Neural cell (in vitro differentiated cells): Measurements from ENCODE around the gene CES5A.

Source experiments
- EP300 ChIP-seq: fragments of 450-650 bp; conservative IDR thresholded peaks from 2 replicates; pipeline ENCODE4 v1.6.1; 2014; ENCODE audit warnings: antibody characterized with exemption, mild to moderate bottlenecking, moderate library complexity; ENCODE audit not compliant: poor library complexity, severe bottlenecking
- EZH2 ChIP-seq: fragments of 200-600, 300-800 bp; shearing (Covaris generic), sonication (generic); IDR thresholded peaks from 2 replicates; pipeline ENCODE4 v1.6.1; 2014; ENCODE audit warnings: antibody characterized with exemption, low read length, borderline replicate concordance, mild to moderate bottlenecking; ENCODE audit not compliant: insufficient read depth, poor library complexity, severe bottlenecking
- POLR2AphosphoS5 ChIP-seq: IDR thresholded peaks from 2 replicates; pipeline ENCODE4 v1.6.1; 2012
- RAD21 ChIP-seq: fragments of 450-650 bp; conservative IDR thresholded peaks from 2 replicates; pipeline ENCODE4 v1.6.1; 2014; ENCODE audit warnings: antibody characterized with exemption, mild to moderate bottlenecking, moderate library complexity
- TAF1 ChIP-seq: IDR thresholded peaks from 2 replicates; pipeline ENCODE4 v1.6.1; 2012; ENCODE audit warnings: low read depth
- TF ChIP-seq, protein P1 (sequence below): fragments of 450-650 bp; IDR thresholded peaks from 2 replicates; pipeline ENCODE4 v1.5.1; 2014; ENCODE audit warnings: antibody characterized with exemption, mild to moderate bottlenecking, moderate library complexity; ENCODE audit not compliant: poor library complexity, severe bottlenecking
- TF ChIP-seq, protein P2 (sequence below): IDR thresholded peaks from 2 replicates; pipeline ENCODE4 v1.6.1; 2012; ENCODE audit warnings: borderline replicate concordance

DNA sequence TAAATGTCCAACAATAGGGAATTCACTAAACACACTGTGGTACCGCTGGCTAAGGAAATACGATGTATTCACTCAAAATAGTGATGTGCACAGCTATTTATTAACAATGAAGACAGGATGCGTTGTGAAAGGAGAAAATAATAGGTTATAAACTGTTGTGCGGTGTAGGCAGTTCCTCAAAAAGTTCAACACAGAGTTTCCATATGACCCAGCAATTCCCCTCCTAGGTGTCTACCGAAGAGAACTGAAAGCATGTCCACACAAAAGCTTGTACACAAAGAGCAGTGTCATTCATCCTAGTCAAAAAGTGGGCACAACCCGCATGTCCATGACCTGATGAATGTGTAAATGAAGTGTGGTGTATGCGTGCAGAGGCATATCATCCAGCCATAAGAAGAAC is 41.1 kb downstream of the CES5A start:
- TF ChIP-seq, protein P1, sequence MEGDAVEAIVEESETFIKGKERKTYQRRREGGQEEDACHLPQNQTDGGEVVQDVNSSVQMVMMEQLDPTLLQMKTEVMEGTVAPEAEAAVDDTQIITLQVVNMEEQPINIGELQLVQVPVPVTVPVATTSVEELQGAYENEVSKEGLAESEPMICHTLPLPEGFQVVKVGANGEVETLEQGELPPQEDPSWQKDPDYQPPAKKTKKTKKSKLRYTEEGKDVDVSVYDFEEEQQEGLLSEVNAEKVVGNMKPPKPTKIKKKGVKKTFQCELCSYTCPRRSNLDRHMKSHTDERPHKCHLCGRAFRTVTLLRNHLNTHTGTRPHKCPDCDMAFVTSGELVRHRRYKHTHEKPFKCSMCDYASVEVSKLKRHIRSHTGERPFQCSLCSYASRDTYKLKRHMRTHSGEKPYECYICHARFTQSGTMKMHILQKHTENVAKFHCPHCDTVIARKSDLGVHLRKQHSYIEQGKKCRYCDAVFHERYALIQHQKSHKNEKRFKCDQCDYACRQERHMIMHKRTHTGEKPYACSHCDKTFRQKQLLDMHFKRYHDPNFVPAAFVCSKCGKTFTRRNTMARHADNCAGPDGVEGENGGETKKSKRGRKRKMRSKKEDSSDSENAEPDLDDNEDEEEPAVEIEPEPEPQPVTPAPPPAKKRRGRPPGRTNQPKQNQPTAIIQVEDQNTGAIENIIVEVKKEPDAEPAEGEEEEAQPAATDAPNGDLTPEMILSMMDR: no peak
- TF ChIP-seq EZH2: no peak
- TF ChIP-seq POLR2AphosphoS5: no peak
- TF ChIP-seq EP300: no peak
- TF ChIP-seq TAF1: no peak
- TF ChIP-seq, protein P2, sequence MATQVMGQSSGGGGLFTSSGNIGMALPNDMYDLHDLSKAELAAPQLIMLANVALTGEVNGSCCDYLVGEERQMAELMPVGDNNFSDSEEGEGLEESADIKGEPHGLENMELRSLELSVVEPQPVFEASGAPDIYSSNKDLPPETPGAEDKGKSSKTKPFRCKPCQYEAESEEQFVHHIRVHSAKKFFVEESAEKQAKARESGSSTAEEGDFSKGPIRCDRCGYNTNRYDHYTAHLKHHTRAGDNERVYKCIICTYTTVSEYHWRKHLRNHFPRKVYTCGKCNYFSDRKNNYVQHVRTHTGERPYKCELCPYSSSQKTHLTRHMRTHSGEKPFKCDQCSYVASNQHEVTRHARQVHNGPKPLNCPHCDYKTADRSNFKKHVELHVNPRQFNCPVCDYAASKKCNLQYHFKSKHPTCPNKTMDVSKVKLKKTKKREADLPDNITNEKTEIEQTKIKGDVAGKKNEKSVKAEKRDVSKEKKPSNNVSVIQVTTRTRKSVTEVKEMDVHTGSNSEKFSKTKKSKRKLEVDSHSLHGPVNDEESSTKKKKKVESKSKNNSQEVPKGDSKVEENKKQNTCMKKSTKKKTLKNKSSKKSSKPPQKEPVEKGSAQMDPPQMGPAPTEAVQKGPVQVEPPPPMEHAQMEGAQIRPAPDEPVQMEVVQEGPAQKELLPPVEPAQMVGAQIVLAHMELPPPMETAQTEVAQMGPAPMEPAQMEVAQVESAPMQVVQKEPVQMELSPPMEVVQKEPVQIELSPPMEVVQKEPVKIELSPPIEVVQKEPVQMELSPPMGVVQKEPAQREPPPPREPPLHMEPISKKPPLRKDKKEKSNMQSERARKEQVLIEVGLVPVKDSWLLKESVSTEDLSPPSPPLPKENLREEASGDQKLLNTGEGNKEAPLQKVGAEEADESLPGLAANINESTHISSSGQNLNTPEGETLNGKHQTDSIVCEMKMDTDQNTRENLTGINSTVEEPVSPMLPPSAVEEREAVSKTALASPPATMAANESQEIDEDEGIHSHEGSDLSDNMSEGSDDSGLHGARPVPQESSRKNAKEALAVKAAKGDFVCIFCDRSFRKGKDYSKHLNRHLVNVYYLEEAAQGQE: no peak
- TF ChIP-seq RAD21: no peak
